ENCODE data around the gene SULT1A1.
"Not testable (repeated sequence)": the region's sequence is repeated elsewhere in the genome, so short reads cannot be mapped to it uniquely, and the experiment has no call there.

Gene SULT1A1

DNA sequence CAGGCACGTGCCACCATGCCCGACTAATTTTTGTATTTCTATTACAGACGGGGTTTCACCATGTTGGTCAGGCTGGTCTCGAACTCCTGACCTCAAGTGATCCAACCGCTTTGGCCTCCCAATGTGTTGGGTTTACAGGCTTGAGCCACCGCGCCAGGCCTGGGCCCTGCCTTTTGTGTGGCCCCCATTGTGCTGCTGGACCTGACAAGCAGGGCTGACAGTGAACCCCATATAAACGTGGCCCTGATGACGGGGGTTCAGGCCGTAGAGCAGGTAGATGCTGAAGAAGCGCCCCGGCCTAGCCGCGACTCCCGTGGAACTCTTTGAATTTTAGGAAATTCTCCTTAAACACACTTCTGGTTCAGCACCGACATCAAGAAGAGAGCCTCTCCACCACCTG, 4.7 kb upstream of the SULT1A1 start:
- H3K4me1 Mint-ChIP-seq, result peaks cover 23% of the 10 kb centered on the region
- H3K27ac Mint-ChIP-seq, H3K27me3 Mint-ChIP-seq, DNase-seq, ATAC-seq, H3K9me3 Mint-ChIP-seq, H3K4me3 Mint-ChIP-seq: not testable (repeated sequence)

DNA sequence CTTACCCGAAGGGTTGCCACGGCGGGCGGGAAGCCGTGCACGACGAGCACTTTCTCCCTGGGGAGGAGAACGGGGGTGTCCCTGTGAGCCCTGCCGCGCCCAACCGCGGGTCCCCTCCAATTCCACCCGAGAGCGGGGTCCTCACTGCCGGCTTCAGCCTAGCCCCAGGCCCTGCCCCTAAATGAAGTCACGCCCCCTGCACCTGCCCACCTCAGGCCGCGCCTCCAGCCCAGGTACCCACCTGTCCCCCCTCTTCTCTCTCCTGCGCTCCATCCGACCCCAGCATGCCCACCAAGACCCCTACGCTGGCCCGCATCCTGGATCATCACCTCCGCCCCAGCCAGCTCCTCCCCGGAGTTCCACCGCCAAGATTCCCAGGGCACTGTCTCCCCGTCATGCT, 4.1 kb upstream of the SULT1A1 start:
- not testable (repeated sequence) for H3K27me3 Mint-ChIP-seq, H3K4me3 Mint-ChIP-seq, H3K27ac Mint-ChIP-seq, H3K9me3 Mint-ChIP-seq, DNase-seq
- peaks cover 29% of the 10 kb centered on the region for H3K4me1 Mint-ChIP-seq
- peak; percentile 14 for ATAC-seq

DNA sequence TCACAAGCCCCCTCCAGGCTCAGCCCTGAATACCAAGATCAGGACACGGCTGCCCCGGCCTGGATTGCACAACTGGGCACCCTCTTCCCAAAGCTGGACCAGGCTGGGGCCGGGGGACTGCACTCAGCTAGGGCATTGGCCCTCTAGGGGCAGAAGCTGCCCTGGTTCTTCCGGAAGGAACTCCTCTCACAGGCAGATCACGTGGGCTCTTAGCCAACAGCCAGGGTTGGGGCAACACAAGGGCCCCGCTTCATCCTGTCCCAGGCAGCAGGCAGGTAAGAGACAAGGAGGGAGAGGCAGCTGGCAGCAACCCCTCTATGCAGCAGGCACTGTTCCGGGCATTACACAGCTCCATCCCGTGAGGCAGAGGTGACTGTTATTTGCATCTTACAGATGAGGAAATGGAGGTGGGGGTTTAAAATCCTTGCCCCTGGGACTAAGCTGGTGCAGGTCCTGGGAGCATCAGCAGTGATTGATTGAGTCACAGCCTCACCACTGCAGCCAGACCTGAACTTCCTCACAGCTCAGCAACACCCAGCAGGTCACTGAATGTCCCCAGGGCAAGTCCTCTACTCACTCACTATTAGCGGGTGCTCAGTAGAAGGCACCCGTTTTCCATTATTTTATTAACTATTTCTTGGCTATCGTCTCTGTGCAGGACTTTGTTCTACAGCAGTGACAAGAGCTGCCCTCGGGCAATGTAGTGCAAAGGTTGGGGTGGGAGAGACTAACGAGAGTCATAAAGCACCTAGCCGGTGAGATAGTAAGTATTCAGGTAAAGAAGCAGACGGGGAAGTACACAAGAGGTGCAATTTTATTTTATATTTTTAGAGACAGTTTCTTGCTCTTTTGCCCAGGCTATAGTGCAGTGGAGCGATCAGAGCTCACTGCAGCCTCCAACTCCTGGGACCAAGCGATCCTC, 2.8 kb upstream of the SULT1A1 start:
- peak; percentile 95 for ATAC-seq
- H3K9me3 Mint-ChIP-seq, result not testable (repeated sequence)
- H3K4me1 Mint-ChIP-seq, result peaks cover 30% of the 10 kb centered on the region

DNA sequence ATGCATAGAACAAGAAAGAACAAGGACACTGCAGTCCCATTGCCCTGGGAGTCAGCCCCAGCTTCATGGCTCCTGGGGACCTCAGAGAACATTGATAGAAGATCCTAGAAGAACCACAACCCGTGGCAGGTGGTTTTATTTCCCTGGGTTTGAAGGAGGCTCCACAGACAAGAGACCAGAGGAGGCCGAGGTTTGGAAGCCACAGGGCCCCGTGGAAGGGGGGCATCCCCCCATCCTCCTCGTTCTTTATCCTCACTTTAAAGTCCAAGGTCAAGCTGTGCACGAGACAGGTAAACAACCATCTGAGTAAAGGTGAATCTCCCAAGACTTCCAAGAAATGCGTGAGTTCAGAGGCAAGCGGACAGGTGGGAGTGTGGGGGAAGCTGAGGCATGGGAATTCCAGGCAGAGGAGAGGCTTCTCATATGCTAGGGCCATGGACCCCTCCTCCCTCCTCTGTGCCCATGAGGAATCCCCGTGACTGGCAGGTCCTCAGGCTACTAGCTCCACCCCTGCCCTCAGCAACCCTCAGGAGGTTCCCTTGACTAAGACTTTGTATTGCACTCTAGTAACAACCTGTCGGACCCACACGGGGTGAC, 849 bp upstream of the SULT1A1 start:
- ATAC-seq (no peak), DNase-seq (peak in 1 of 2 donors; percentile 6)
- H3K4me1 Mint-ChIP-seq, result peaks cover 28% of the 10 kb centered on the region
- H3K27ac Mint-ChIP-seq, result peak overlapping the region in 1 of 2 donors; percentile 42
- no peak overlapping the region for H3K4me3 Mint-ChIP-seq
- no peaks in the 10 kb centered on the region for H3K27me3 Mint-ChIP-seq
- H3K9me3 Mint-ChIP-seq, result no peaks in the 10 kb centered on the region

More for the DNA sequence above, 2.8 kb upstream of the SULT1A1 start:
- H3K27me3 Mint-ChIP-seq, H3K27ac Mint-ChIP-seq, H3K4me3 Mint-ChIP-seq, DNase-seq: not testable (repeated sequence)

DNA sequence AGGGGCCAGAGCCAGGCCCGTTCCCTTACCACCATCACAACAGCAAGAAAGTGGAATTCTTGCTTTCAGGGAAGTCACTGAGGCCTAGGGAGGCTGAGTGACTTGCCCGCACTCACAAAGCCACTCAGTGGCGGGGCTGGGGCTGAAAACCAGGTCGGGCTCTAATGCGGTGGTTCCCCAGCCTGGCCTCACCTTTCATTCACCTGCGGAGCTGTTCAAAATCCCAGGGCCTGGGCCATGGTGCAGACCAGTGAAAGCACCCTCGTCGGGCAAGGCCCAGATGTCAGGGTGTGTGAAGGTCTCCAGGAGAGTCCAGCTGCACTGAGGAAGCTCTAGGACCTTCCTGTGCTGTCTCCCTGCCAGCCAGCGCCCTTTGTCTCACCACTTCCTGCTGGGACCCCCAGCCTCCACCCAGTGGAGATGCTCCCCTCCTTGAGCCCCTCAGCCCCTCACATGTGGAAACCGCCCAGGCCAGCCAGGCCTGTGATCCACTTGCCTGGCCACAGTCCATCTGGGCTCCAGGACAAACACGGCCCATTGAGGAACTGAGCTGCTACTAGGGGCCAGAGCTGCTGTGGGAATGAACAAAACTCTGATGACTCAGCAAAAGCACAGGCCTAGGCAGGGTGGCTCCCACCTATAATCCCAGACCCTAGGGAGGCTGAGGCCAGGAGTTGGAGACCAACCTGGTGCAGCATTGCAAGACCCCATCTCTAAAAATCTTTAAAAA, 812 bp downstream of the SULT1A1 start:
- ATAC-seq, DNase-seq, H3K27me3 Mint-ChIP-seq, H3K4me3 Mint-ChIP-seq, H3K9me3 Mint-ChIP-seq: not testable (repeated sequence)
- peaks cover 24% of the 10 kb centered on the region for H3K4me1 Mint-ChIP-seq
- peak overlapping the region; percentile 37 to 72 for H3K27ac Mint-ChIP-seq

DNA sequence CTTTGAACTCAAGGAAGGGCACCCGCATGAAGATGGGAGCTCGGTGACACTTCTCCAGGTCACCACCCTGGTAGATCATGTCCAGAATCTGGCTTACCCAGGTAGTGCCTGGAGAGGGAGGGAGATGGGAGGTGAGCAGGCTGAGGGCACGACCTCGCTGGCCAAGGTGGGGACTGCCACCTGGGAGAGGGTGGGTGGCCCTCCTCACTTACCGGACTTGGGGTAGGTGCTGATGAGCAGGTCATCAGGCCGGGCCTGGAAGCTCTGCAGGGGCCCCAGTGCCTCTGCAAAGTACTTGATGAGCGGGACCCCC, 1.4 kb downstream of the SULT1A1 start:
- not testable (repeated sequence) for H3K27ac Mint-ChIP-seq, ATAC-seq, H3K9me3 Mint-ChIP-seq, DNase-seq, H3K27me3 Mint-ChIP-seq, H3K4me3 Mint-ChIP-seq
- H3K4me1 Mint-ChIP-seq, result peaks cover 24% of the 10 kb centered on the region

DNA sequence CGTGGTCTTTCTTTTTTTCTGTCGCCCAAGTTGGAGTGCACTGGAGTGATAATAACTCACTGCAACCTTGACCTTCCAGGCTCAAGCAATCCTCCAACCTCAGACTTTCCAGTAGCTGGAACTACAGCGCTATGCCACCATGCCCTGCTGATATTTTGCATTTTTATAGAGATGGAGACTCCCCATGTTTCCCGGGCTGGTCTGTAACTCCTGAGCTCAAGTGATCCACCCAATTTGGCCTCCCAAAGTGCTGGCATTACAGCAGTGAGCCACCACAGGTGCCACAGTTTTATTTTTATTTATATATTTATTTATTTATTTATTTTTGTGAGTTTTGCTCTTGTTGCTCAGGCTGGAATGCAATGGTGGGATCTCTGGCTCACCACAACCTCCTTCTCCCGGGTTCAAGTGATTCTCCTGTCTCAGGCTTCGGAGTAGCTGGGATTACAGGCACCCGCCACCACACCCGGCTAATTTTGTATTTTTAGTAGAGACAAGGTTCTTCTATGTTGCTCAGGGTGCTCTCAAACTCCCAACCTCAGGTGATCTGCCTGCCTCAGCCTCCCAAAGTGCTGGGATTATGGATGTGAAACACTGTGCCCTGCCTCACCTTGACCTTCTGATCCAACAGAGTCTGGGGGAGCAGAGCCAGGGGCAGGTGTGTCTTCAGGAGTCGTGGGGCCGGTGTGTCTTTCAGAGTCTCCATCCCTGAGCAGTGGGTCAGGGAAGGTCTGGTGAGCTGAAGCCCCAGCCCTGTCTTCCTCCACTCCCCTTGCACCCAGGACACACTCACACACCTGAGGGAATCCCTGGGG, 2.0 kb downstream of the SULT1A1 start:
- H3K27me3 Mint-ChIP-seq, H3K9me3 Mint-ChIP-seq, DNase-seq, H3K4me3 Mint-ChIP-seq, ATAC-seq: not testable (repeated sequence)
- Mint-ChIP-seq H3K4me1 (peaks cover 24% of the 10 kb centered on the region), H3K27ac (peak overlapping the region in 1 of 2 donors; percentile 74)

DNA sequence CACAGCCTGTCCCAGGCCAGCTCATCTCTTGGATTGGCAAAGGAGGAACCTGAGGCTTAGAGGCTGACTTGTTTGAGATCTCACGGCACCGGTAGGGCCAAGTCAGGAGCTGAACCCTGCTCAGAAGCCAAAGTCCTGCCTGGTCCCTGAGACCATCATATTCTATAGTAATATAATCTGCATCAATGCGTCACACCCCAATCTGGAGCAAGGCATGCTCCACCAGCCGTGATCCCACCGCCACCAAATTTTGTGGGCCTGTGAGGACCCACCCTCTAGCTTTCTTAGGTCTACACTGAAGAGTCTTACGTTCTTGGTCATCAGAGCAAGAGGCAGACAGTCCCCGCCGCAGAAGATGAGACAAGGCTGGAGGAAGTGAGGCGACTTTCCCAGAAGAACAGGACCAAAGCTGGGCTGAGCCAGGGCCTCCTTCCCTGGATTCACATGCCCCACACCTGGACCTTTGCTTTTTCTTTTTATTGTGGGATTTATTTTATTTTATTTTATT, 2.7 kb downstream of the SULT1A1 start:
- Mint-ChIP-seq H3K27me3 (no peaks in the 10 kb centered on the region), H3K4me1 (peaks cover 24% of the 10 kb centered on the region), H3K4me3 (no peak overlapping the region), H3K27ac (no peak overlapping the region), H3K9me3 (no peaks in the 10 kb centered on the region)
- DNase-seq, result no peak
- ATAC-seq, result no peak

DNA sequence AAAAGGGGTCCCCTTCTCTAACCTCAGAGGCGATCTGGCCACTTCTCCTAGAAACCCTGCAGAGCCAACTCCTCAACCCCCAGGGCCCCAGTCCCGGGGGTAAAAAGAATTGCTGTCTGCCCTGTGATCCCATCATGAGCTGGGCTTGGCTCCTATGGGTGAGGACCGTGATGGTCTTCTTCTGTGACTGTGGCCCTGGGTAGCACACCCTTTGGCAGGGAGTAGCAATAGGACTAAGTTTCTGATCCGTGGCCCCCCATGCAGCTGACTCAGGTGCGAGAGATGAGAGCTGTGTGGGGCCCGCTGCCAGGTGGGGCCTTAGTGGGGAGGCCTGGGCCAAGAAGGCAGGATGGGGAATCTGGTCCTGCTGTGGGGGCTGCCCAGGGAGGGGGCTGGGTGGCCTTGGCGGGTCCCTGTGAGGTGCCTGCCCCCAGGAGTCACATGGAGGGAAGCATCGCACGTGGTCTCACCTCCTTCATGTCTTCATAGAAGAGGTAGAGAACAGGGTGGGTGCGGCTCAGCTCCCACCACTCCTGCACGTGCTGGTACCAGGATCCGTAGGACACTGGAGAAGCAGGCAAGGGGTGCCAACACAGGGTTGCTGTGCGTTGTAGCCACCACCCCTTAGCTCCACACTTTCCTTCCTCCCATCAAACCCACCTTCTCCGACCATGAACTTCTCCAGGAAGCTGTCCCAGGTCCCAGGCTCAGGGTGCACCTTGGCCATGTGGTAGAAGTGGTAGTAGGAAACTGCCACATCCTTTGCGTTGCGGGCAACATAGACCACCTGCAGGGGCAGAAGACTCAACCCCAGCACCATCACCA, 3.3 kb downstream of the SULT1A1 start:
- no peak overlapping the region for H3K27ac Mint-ChIP-seq
- peaks cover 24% of the 10 kb centered on the region for H3K4me1 Mint-ChIP-seq
- H3K4me3 Mint-ChIP-seq, result no peak overlapping the region
- no peaks in the 10 kb centered on the region for H3K9me3 Mint-ChIP-seq
- H3K27me3 Mint-ChIP-seq, result no peaks in the 10 kb centered on the region
- no peak for ATAC-seq
- no peak for DNase-seq

DNA sequence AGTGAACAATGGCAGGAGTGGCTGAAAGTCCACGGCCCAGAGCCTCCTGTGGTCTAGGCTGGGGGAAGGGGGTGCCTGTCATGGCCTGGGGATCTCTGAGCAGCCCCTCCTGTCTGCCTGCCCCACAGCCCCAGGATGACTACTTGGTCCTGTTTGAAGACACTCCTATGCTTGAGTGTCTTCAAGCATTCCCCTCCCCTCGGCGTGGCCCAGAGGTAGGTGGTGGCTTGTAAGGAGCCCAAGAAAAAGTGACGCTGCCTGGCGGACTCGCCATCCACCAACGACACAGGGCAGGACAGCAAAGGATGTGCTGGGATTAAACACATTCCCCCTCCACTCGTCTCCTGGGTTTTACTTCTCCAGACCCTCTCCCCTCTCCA, 5.7 kb downstream of the SULT1A1 start:
- Mint-ChIP-seq H3K27ac (no peak overlapping the region), H3K27me3 (no peaks in the 10 kb centered on the region), H3K4me1 (peaks cover 3% of the 10 kb centered on the region), H3K9me3 (no peaks in the 10 kb centered on the region), H3K4me3 (no peak overlapping the region)
- DNase-seq, result no peak
- no peak for ATAC-seq

DNA sequence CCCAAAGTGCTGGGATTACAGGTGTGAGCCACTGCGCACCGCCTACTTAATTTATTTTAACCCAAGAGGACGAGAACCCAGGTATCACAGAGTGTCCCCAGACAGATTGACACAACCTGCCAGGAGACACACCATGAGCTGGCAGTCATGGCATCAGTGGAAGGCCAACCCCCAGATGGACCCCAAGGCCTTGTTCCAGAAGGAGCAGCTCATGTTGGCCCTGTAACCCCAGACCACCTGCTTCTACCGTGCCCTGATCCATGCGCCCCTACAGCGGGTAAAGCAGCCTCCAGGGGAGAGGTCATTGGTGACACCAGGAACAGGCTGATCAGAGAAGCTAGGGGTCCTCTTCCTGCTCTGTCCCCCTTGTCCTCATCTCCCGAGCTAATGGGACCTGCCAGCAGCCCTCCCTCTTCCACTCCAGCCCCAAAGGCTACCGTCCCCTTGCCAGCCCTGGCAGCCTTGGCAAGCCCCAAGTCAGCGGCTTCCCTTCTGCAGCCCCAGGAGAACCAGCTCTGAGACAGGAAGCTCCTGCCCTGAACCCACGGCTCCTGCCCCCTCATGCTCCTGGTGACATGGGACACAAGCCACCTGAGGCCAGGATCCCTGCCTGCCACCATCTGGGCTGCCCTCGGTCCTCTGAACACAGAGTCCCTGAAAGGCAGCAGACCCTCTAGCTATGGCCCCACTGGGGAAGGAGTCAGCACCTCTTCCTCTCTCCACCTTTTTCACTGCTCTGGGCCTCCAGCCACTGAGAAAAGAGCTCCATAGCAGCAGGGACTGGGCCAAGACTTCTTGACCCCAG, 6.3 kb downstream of the SULT1A1 start:
- ATAC-seq (no peak), DNase-seq (no peak)
- Mint-ChIP-seq H3K9me3 (no peaks in the 10 kb centered on the region), H3K4me1 (no peaks in the 10 kb centered on the region), H3K27ac (no peak overlapping the region), H3K4me3 (no peak overlapping the region), H3K27me3 (no peaks in the 10 kb centered on the region)

DNA sequence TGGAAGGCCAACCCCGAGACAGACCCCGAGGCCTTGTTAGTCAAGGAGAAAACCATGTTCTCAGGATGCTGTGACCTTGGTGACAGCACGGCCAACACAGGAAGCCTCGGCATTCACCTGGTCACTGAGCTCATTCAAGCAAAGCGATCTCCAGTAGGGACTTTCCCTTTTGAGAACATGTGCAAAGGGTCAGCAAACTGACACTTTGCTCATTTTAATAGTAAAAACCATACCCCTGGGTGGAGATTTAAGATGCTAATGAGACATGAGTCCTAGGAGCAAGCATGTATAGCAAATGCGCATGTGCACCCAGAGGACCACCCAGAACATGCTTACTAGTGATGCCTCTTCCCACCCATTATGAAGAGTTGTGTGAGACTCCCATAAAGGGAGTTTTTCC, 7.3 kb downstream of the SULT1A1 start:
- H3K27me3 Mint-ChIP-seq, result no peaks in the 10 kb centered on the region
- H3K4me3 Mint-ChIP-seq, result no peak overlapping the region
- no peaks in the 10 kb centered on the region for H3K9me3 Mint-ChIP-seq
- H3K4me1 Mint-ChIP-seq, result peaks cover 7% of the 10 kb centered on the region
- no peak for ATAC-seq
- H3K27ac Mint-ChIP-seq, result no peak overlapping the region
- no peak for DNase-seq

DNA sequence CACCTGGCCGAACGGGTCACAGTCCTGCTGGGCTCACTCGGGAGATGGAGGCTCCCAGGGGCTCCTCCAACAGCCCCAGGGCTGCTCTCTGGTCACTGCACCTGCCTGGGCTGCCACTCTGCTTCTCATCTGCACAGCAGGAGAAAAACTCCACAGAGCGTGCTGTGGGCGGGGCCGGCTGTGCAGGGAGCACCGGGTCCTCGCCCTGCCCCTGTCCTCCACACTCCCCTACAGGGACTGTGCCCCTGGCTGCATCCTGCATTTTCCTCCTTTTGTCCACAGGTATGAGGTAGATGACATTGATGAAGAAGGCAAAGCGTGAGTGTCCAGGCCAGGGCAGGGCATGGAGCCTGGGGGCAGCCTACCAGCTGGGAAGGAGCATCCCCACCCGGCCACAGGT, 7.8 kb downstream of the SULT1A1 start:
- not testable (repeated sequence) for H3K4me3 Mint-ChIP-seq, ATAC-seq, H3K9me3 Mint-ChIP-seq, H3K27me3 Mint-ChIP-seq, H3K27ac Mint-ChIP-seq, DNase-seq
- peaks cover 12% of the 10 kb centered on the region for H3K4me1 Mint-ChIP-seq

DNA sequence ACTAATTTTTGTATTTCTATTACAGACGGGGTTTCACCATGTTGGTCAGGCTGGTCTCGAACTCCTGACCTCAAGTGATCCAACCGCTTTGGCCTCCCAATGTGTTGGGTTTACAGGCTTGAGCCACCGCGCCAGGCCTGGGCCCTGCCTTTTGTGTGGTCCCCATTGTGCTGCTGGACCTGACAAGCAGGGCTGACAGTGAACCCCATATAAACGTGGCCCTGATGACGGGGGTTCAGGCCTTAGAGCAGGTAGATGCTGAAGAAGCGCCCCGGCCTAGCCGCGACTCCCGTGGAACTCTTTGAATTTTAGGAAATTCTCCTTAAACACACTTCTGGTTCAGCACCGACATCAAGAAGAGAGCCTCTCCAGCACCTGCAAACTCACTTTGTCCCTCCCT, 8.3 kb downstream of the SULT1A1 start:
- Mint-ChIP-seq H3K4me3 (peak overlapping the region; percentile 26 to 44), H3K4me1 (peaks cover 16% of the 10 kb centered on the region)
- ATAC-seq, H3K27ac Mint-ChIP-seq, H3K9me3 Mint-ChIP-seq, DNase-seq, H3K27me3 Mint-ChIP-seq: not testable (repeated sequence)

Data from stimulated activated naive CD8-positive, alpha-beta T cell treated with anti-CD3 and anti-CD28 coated beads, Interleukin-15, amount 100 ng/mL, for 72 hours (primary cell).